Smooth muscle cell (in vitro differentiated cells): ENCODE data around the gene TMEM144. TPM values are rescaled to one million over a fixed set of nuclear protein-coding genes. Genes with fewer than 3 reads are reported as not detected.
"Not testable (repeated sequence)": the region's sequence is repeated elsewhere in the genome, so short reads cannot be mapped to it uniquely, and the experiment has no call there.

Source experiments
- DNase-seq: peaks from one replicate; lab custom pipeline; 2025; ENCODE audit not compliant: unreplicated experiment; lab: John Stamatoyannopoulos, UW
- H2AFZ ChIP-seq: fragments of 200-600 bp; sonication (generic); 2 replicates; pipeline ENCODE4 v1.6.0; 2016; ENCODE audit warnings: antibody characterized with exemption, low read depth, mild to moderate bottlenecking
- H3F3A ChIP-seq: fragments of 200-600 bp; sonication (generic); 2 replicates; pipeline ENCODE4 v1.6.0; 2017; ENCODE audit warnings: antibody characterized with exemption, low read depth
- H3K27ac ChIP-seq: fragments of 200-600 bp; sonication (generic); 2 replicates; pipeline ENCODE4 v1.5.1; 2016; ENCODE audit warnings: low read depth, mild to moderate bottlenecking
- H3K27me3 ChIP-seq: fragments of 200-600 bp; sonication (generic); 2 replicates; pipeline ENCODE4 v1.6.1; 2016; ENCODE audit warnings: low read depth, mild to moderate bottlenecking
- H3K36me3 ChIP-seq: fragments of 200-600 bp; sonication (generic); 2 replicates; pipeline ENCODE4 v1.5.1; 2016; ENCODE audit warnings: low read depth
- H3K4me1 ChIP-seq: fragments of 200-600 bp; sonication (generic); 2 replicates; pipeline ENCODE4 v1.5.1; 2016; ENCODE audit warnings: low read depth
- H3K4me2 ChIP-seq: fragments of 200-600 bp; sonication (generic); 2 replicates; pipeline ENCODE4 v1.6.0; 2016; ENCODE audit warnings: mild to moderate bottlenecking
- H3K4me3 ChIP-seq: fragments of 200-600 bp; sonication (generic); 2 replicates; pipeline ENCODE4 v1.5.1; 2016; ENCODE audit warnings: mild to moderate bottlenecking
- H3K79me2 ChIP-seq: fragments of 200-600 bp; sonication (generic); 2 replicates; pipeline ENCODE4 v1.6.0; 2016; ENCODE audit warnings: low read depth, mild to moderate bottlenecking
- H3K9ac ChIP-seq: fragments of 200-600 bp; sonication (generic); 2 replicates; pipeline ENCODE4 v1.6.0; 2016; ENCODE audit warnings: low read depth
- H3K9me3 ChIP-seq: fragments of 200-600 bp; sonication (generic); replicated peaks from 2 replicates; pipeline ENCODE4 v1.5.1; 2016; ENCODE audit warnings: low read depth
- H4K20me1 ChIP-seq: fragments of 200-600 bp; sonication (generic); 2 replicates; pipeline ENCODE4 v1.6.0; 2016; ENCODE audit warnings: low read depth
- CTCF ChIP-seq: fragments of 200-600 bp; sonication (generic); IDR thresholded peaks from 2 replicates; pipeline ENCODE4 v1.5.1; 2017; ENCODE audit warnings: borderline replicate concordance, mild to moderate bottlenecking, antibody characterized with exemption; ENCODE audit not compliant: insufficient read depth, poor library complexity, severe bottlenecking
- WGBS: methylation state at CpG from one replicate; pipeline ENCODE4 v1.1.7; 2016; ENCODE audit warnings: low lambda C conversion rate; 5-methylcytosine and 5-hydroxymethylcytosine counted together
- polyA plus RNA-seq: library from polyadenylated mRNA; unstranded; fragments of >200 nt; fragmentation: Nextera tagmentation; extraction: Ambion mirVana; gene quantifications from 2 replicates; pipeline ENCODE4 v1.2.1, GENCODE V29; 2016
- total RNA-seq: library from RNA; depleted of rRNA; stranded (reverse); fragments of >200 nt; gene quantifications from 2 replicates; pipeline ENCODE4 v1.2.3, GENCODE V29; 2014

The TMEM144 gene
- total and polyA plus RNA-seq, 2 experiments from 2014 or later = 0.48 to 4.4 TPM

GRCh38 chr4:158277558-158277957 is 67.3 kb downstream of the TMEM144 start:
- no peaks in the 10 kb centered on the region for H3K27me3 ChIP-seq
- H3K4me2 ChIP-seq = no peak overlapping the region

GRCh38 chr4:158279052-158279451 is 68.8 kb downstream of the TMEM144 start:
- not testable (repeated sequence) for H3K36me3 ChIP-seq, H3K79me2 ChIP-seq, H3K4me2 ChIP-seq, H4K20me1 ChIP-seq, H3K9me3 ChIP-seq, DNase-seq, H3K9ac ChIP-seq, H3K4me1 ChIP-seq, H3K27ac ChIP-seq, H3K27me3 ChIP-seq, H3K4me3 ChIP-seq, H3F3A ChIP-seq, H2AFZ ChIP-seq
- 97% methylated on average over 1 of the region's 1 CpG for WGBS

More at GRCh38 chr4:158277558-158277957, 67.3 kb downstream of the TMEM144 start:
- Histone ChIP-seq H3K9ac (no peak overlapping the region), H2AFZ (no peak overlapping the region), H4K20me1 (no peaks in the 10 kb centered on the region), H3K4me1 (no peaks in the 10 kb centered on the region), H3K79me2 (no peaks in the 10 kb centered on the region), H3K27ac (no peak overlapping the region), H3K9me3 (no peaks in the 10 kb centered on the region), H3K36me3 (no peaks in the 10 kb centered on the region), H3F3A (no peaks in the 10 kb centered on the region), H3K4me3 (no peak overlapping the region)
- 96% methylated on average over 8 of the region's 8 CpGs for WGBS
- no peak for DNase-seq
- no peak for TF ChIP-seq CTCF

GRCh38 chr4:158280856-158281255 is 70.6 kb downstream of the TMEM144 start:
- Histone ChIP-seq H2AFZ (no peak overlapping the region), H3K4me1 (no peaks in the 10 kb centered on the region), H3K9me3 (no peaks in the 10 kb centered on the region), H3K79me2 (no peaks in the 10 kb centered on the region), H3F3A (no peaks in the 10 kb centered on the region), H3K4me3 (no peak overlapping the region), H3K27ac (no peak overlapping the region), H3K36me3 (no peaks in the 10 kb centered on the region), H3K27me3 (no peaks in the 10 kb centered on the region), H4K20me1 (no peaks in the 10 kb centered on the region), H3K9ac (no peak overlapping the region), H3K4me2 (no peak overlapping the region)
- TF ChIP-seq CTCF = no peak
- DNase-seq = no peak
- WGBS = 90% methylated on average over 5 of the region's 5 CpGs

GRCh38 chr4:158282252-158282651 is 72.0 kb downstream of the TMEM144 start:
- no peaks in the 10 kb centered on the region for H4K20me1 ChIP-seq
- WGBS = 65% methylated on average over 3 of the region's 3 CpGs
- TF ChIP-seq CTCF = no peak
- no peaks in the 10 kb centered on the region for H3K36me3 ChIP-seq
- H3K4me3 ChIP-seq = no peak overlapping the region
- no peak overlapping the region for H3K4me2 ChIP-seq
- no peak overlapping the region for H3K27ac ChIP-seq
- no peaks in the 10 kb centered on the region for H3K4me1 ChIP-seq
- no peak overlapping the region for H3K9ac ChIP-seq
- no peaks in the 10 kb centered on the region for H3K9me3 ChIP-seq
- no peak overlapping the region for H2AFZ ChIP-seq
- no peaks in the 10 kb centered on the region for H3F3A ChIP-seq
- H3K79me2 ChIP-seq = no peaks in the 10 kb centered on the region
- DNase-seq = no peak
- no peaks in the 10 kb centered on the region for H3K27me3 ChIP-seq
